Type B pancreatic cell (in vitro differentiated cells): Measurements from ENCODE around the gene BMAL2. TPM values are rescaled to one million over a fixed set of nuclear protein-coding genes. Genes with fewer than 3 reads are reported as not detected.

Experiments used
- DNase-seq: peaks from one replicate; pipeline ENCODE4 v3.0.0; 2021; ENCODE audit warnings: mixed read lengths; ENCODE audit not compliant: unreplicated experiment; ENCODE audit errors: extremely low spot score
- H3K27ac Mint-ChIP-seq: 2 replicates; pipeline ENCODE4 v1.8.0; 2021; ENCODE audit warnings: mild to moderate bottlenecking, mixed read lengths
- H3K27me3 Mint-ChIP-seq: 2 replicates; pipeline ENCODE4 v1.8.0; 2021; ENCODE audit warnings: mixed read lengths
- H3K36me3 Mint-ChIP-seq: 2 replicates; pipeline ENCODE4 v1.8.0; 2021; ENCODE audit warnings: mixed read lengths
- H3K4me1 Mint-ChIP-seq: one replicate; pipeline ENCODE4 v1.8.0; 2021; ENCODE audit warnings: mixed read lengths; ENCODE audit not compliant: unreplicated experiment
- H3K4me3 Mint-ChIP-seq: 2 replicates; pipeline ENCODE4 v1.8.0; 2021; ENCODE audit warnings: mild to moderate bottlenecking, mixed read lengths
- H3K9me3 Mint-ChIP-seq: 2 replicates; pipeline ENCODE4 v1.8.0; 2021; ENCODE audit warnings: mixed read lengths
- total RNA-seq: library from RNA; stranded (reverse); gene quantifications from 2 replicates; pipeline ENCODE4 v1.2.1, GENCODE V29; 2021; ENCODE audit warnings: low replicate concordance
- TF ChIP-seq, protein P1 (sequence below): fragments of 200-600 bp; sonication (generic); conservative IDR thresholded peaks from 2 replicates; pipeline ENCODE4 v1.5.0; 2021; ENCODE audit warnings: antibody characterized with exemption, mild to moderate bottlenecking

Gene BMAL2
- total RNA-seq, 1 donor from 2014 or later, result 10.7 TPM

DNA sequence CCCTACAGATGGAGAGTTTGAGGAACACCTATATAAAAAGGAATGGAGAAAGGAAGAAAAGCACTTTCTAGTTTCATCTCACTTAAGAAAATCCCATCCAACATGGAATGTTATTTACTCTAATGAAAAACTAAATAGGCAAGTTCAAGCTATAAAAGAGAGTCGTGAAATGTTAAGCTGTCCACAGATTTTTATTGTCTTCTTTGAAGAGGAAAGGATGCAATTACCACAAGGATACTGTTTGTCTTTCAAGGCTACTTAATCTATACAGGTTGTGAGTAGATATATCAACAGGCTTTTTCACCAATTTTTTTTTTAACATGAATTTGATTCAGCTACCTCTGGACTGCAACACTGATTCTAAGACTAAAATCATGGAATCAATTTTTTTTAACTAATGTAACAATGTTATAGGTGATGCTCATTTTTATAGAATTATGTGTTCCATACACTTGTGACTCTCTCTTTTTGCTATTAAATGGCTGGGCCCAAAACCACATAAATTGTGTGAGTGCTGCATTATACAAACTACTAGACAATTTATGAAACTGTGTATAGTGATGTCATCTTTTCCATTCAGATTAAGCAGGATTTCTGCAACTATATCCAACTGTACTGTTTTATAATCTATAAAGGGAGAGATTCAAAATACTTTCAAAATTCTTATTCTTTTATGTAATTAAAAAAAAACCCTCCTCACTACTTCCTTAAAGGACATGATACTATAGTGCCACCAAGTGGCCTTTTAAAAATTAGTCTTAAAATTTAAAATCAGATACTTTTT lies 26.8 kb upstream of the BMAL2 start:
- no peak overlapping the region for H3K4me3 Mint-ChIP-seq
- H3K27me3 Mint-ChIP-seq, result no peaks in the 10 kb centered on the region
- TF ChIP-seq, protein P1, sequence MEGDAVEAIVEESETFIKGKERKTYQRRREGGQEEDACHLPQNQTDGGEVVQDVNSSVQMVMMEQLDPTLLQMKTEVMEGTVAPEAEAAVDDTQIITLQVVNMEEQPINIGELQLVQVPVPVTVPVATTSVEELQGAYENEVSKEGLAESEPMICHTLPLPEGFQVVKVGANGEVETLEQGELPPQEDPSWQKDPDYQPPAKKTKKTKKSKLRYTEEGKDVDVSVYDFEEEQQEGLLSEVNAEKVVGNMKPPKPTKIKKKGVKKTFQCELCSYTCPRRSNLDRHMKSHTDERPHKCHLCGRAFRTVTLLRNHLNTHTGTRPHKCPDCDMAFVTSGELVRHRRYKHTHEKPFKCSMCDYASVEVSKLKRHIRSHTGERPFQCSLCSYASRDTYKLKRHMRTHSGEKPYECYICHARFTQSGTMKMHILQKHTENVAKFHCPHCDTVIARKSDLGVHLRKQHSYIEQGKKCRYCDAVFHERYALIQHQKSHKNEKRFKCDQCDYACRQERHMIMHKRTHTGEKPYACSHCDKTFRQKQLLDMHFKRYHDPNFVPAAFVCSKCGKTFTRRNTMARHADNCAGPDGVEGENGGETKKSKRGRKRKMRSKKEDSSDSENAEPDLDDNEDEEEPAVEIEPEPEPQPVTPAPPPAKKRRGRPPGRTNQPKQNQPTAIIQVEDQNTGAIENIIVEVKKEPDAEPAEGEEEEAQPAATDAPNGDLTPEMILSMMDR, result peak; percentile 80
- DNase-seq, result no peak
- H3K27ac Mint-ChIP-seq, result peak overlapping the region; percentile 1
- no peaks in the 10 kb centered on the region for H3K4me1 Mint-ChIP-seq
- no peaks in the 10 kb centered on the region for H3K9me3 Mint-ChIP-seq
- H3K36me3 Mint-ChIP-seq, result peaks cover 25% of the 10 kb centered on the region

DNA sequence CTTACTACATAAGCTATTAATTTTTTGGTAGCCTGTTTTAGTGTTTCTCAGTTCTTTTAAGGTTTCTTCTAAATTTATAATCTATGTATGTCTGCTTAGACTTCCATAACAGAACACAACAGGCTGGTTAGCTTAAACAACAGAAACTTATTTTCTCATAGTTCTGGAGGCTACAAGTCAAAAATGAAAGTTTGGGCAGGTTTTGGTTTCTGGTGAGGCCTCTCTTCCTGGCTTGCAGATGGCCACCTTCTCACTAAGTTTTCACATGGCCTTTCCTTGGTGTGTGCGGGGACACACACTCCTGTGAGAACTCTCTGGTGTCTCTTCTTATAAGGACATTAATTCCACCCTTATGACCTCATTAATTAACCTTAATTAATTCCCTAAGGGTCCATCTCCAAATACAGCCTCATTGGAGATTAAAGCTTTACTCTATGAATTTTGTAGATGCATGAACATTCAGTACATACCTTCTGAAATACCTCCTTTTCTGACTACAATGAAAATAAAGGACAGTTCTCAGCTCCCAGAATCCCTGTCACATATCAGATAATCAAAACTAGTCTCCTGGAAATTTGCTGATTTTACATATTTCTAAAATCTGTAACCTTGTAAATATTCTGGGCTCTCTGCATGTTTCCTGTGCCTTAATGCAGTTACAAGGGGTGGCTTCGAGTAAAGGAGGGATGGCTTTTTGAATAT lies 23.2 kb upstream of the BMAL2 start:
- no peak for DNase-seq
- H3K27me3 Mint-ChIP-seq, result no peaks in the 10 kb centered on the region
- TF ChIP-seq, protein P1, result no peak
- H3K27ac Mint-ChIP-seq, result no peak overlapping the region
- H3K36me3 Mint-ChIP-seq, result peaks cover 30% of the 10 kb centered on the region
- no peak overlapping the region for H3K4me3 Mint-ChIP-seq
- no peaks in the 10 kb centered on the region for H3K9me3 Mint-ChIP-seq
- H3K4me1 Mint-ChIP-seq, result no peaks in the 10 kb centered on the region

DNA sequence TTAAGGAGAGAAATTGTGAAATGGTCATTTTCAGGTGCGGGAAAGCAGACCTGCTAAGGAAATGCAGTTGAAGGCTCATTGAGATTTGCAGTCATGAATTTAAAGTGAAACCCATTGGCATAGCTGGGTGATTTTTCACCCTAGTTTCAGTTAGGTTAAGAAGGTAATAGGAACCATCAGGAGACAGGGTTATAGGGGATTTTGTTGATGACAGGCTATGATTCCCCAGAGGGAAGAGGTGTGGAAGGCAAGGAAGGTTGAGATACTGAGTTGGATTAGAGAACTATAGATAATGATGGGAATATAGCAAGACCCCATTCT lies 22.7 kb upstream of the BMAL2 start:
- Mint-ChIP-seq H3K4me1 (no peaks in the 10 kb centered on the region), H3K9me3 (no peaks in the 10 kb centered on the region), H3K36me3 (peaks cover 32% of the 10 kb centered on the region), H3K27me3 (no peaks in the 10 kb centered on the region), H3K4me3 (no peak overlapping the region), H3K27ac (no peak overlapping the region)
- TF ChIP-seq, protein P1, result no peak
- DNase-seq, result no peak

DNA sequence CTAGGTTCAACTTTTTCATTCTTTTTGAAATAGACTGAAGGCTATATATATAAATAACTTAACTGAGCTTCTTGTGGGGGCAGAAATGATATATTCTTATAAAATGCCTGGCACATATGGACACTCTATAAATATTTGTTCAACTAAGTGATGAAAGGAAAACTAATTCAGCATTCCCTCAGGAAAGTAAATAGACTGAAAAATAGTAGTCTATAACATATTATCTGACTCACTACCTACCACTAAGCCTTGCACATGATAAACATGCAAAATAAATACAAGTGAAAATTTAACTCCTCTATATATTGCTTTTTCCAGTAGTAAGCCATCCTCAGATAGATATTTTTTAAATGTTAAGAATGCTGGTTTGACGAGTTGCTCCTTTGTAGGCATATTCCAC lies 15.7 kb upstream of the BMAL2 start:
- Mint-ChIP-seq H3K36me3 (peaks cover 39% of the 10 kb centered on the region), H3K9me3 (no peaks in the 10 kb centered on the region), H3K4me1 (no peaks in the 10 kb centered on the region), H3K27ac (no peak overlapping the region), H3K4me3 (no peak overlapping the region), H3K27me3 (no peaks in the 10 kb centered on the region)
- no peak for DNase-seq
- TF ChIP-seq, protein P1, result no peak

- TF ChIP-seq, protein P1, result no peak
- no peaks in the 10 kb centered on the region for H3K4me1 Mint-ChIP-seq
Observed at GRCh38 chr12:27319409-27319808, 13.2 kb upstream of the BMAL2 start.

More at GRCh38 chr12:27319409-27319808, 13.2 kb upstream of the BMAL2 start:
- H3K9me3 Mint-ChIP-seq, result no peaks in the 10 kb centered on the region
- H3K27me3 Mint-ChIP-seq, result no peaks in the 10 kb centered on the region
- H3K4me3 Mint-ChIP-seq, result no peak overlapping the region
- H3K27ac Mint-ChIP-seq, result no peak overlapping the region
- peaks cover 41% of the 10 kb centered on the region for H3K36me3 Mint-ChIP-seq
- DNase-seq, result no peak
